ENCODE results near the gene NAPB.

- TF ChIP-seq CTCF (IDR thresholded peaks at IDR 0.05): no peak
- no peak for TF ChIP-seq POLR2A (IDR thresholded peaks at IDR 0.05)
Observed at GRCh38 chr20:23452776-23453175, 31.5 kb upstream of the NAPB start, which contains the start of gene CST11.

Data from uterus (tissue), 2 donors.